Lung (tissue), 12 donors: ENCODE data around the gene ABL2. TPM values are rescaled to one million over a fixed set of nuclear protein-coding genes. Genes with fewer than 3 reads are reported as not detected.

Source experiments
- ATAC-seq: fragments of 200-7000 bp; cut with Tn5 transposase; one replicate; pipeline ENCODE4 v1.9.1; 2020; ENCODE audit warnings: moderate number of reproducible peaks; ENCODE audit not compliant: insufficient read depth, low FRiP score
- DNase-seq, 3 donors: peaks; one replicate each; pipeline ENCODE4 v3.0.0-alpha.2; 2013 to 2017
- H3K27ac ChIP-seq, 2 donors: one replicate each; pipeline ENCODE4 v1.5.1; 2013; ENCODE audit warnings: mild to moderate bottlenecking in 2 of 2, moderate library complexity in 2 of 2, control low read depth in 1 of 2, inconsistent platforms in 1 of 2, low read depth in 1 of 2, low read length in 1 of 2
- H3K27me3 ChIP-seq, 3 donors: one replicate each; pipeline ENCODE4 v1.5.1; 2013; ENCODE audit warnings: low read length in 2 of 3; ENCODE audit not compliant: control insufficient read depth in 3 of 3, insufficient read depth in 3 of 3
- H3K36me3 ChIP-seq, 4 donors: one replicate each; pipeline ENCODE4 v1.5.1; 2013; ENCODE audit warnings: low read length in 4 of 4, mild to moderate bottlenecking in 1 of 4, moderate library complexity in 1 of 4; ENCODE audit not compliant: control insufficient read depth in 4 of 4, insufficient read depth in 4 of 4
- H3K4me1 ChIP-seq, 5 donors: one replicate each; pipeline ENCODE4 v1.5.1; 2013; ENCODE audit warnings: low read length in 5 of 5, mild to moderate bottlenecking in 2 of 5, moderate library complexity in 1 of 5; ENCODE audit not compliant: control insufficient read depth in 5 of 5, insufficient read depth in 5 of 5
- H3K4me3 ChIP-seq: one replicate; pipeline ENCODE4 v1.5.1; 2013; ENCODE audit warnings: mild to moderate bottlenecking, control low read depth, moderate library complexity
- H3K9ac ChIP-seq, 2 donors: one replicate each; pipeline ENCODE4 v1.5.1; 2013; ENCODE audit warnings: low read length in 2 of 2, control low read depth in 1 of 2; ENCODE audit not compliant: insufficient read depth in 1 of 2
- H3K9me3 ChIP-seq, 4 donors: one replicate each; pipeline ENCODE4 v1.5.1; 2013; ENCODE audit warnings: low read length in 3 of 4, mild to moderate bottlenecking in 1 of 4, moderate library complexity in 1 of 4; ENCODE audit not compliant: control insufficient read depth in 4 of 4, insufficient read depth in 3 of 4
- WGBS, 2 donors: extraction: QIAGEN DNeasy Blood & Tissue Kit; methylation state at CpG; one replicate each; pipeline ENCODE4 v1.1.7; 2013; 5-methylcytosine and 5-hydroxymethylcytosine counted together
- polyA plus RNA-seq, 2 donors: library from polyadenylated mRNA; stranded (reverse); fragments of 200-250 nt; gene quantifications; one replicate each; pipeline ENCODE4 v1.2.1, GENCODE V29; 2013
- total RNA-seq, 2 donors: library from RNA; depleted of rRNA in 1 of 2; stranded (reverse); fragments of >200 nt in 1 of 2; gene quantifications; one replicate each; pipeline ENCODE4 v1.2.1, GENCODE V29; 2014 to 2021
- TF ChIP-seq, protein P1 (sequence below): IDR thresholded peaks from 2 replicates; pipeline ENCODE4 v1.5.1; 2012; ENCODE audit warnings: mild to moderate bottlenecking; ENCODE audit errors: control extremely low read depth, extremely low read depth
- donor health status: control.
- donor health status: control.
- donor health status: Bipolar disorder and iron deficiency.
- donor health status: healthy.
- donor health status: DM: yes; HTN: yes; CAD: no.

ABL2 gene
- total and polyA plus RNA-seq, 4 donors = 3.3 to 27.8 (median 16.4) TPM

DNA sequence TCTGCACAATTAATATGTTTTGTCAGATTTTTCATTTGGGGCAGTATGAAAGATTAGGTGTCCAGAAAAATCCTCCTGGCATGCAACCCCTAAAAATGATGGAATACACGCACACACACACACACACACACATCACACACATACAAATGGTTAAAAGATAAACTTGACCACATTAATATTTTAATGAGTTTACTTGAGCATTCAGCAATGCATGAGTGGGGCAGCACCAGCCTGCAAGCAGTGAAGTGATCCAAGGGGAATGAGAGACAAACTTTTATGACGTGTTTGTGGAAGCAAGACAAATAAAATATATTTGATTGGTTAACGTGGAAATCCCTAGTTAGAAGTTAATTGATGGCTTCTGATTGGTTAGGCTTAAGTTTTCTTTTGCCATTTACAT lies 35.0 kb upstream of the ABL2 start:
- no peaks in the 10 kb centered on the region for H3K9me3 ChIP-seq
- peaks cover 0 to 7% (median 0%) of the 10 kb centered on the region in 5 donors for H3K4me1 ChIP-seq
- H3K9ac ChIP-seq = no peak overlapping the region
- no peak for DNase-seq
- TF ChIP-seq, protein P1, sequence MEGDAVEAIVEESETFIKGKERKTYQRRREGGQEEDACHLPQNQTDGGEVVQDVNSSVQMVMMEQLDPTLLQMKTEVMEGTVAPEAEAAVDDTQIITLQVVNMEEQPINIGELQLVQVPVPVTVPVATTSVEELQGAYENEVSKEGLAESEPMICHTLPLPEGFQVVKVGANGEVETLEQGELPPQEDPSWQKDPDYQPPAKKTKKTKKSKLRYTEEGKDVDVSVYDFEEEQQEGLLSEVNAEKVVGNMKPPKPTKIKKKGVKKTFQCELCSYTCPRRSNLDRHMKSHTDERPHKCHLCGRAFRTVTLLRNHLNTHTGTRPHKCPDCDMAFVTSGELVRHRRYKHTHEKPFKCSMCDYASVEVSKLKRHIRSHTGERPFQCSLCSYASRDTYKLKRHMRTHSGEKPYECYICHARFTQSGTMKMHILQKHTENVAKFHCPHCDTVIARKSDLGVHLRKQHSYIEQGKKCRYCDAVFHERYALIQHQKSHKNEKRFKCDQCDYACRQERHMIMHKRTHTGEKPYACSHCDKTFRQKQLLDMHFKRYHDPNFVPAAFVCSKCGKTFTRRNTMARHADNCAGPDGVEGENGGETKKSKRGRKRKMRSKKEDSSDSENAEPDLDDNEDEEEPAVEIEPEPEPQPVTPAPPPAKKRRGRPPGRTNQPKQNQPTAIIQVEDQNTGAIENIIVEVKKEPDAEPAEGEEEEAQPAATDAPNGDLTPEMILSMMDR = no peak
- WGBS, 2 donors = 51 to 79% methylated on average over 3 of the region's 3 CpGs
- no peaks in the 10 kb centered on the region for H3K27me3 ChIP-seq
- H3K36me3 ChIP-seq = no peaks in the 10 kb centered on the region
- no peak overlapping the region for H3K27ac ChIP-seq
- no peak overlapping the region for H3K4me3 ChIP-seq
- no peak for ATAC-seq

DNA sequence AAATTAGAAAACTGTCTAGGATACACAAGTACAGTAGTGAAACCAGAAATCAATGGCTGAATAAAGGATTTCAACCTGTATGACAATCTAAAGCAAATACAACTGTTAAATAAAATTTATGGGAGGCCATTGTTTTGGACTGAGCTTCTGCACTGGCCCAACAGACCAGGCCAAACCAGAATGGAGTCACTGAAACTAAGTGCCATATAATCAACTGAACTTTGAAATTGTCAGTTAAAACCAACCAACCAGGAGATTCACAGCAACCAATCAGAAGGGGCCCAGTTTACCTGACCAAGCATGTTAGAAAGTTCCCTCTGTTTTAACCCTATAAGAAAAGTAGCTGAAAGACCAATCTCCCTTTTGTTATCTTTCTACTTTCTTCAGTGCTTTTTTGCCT lies 33.6 kb upstream of the ABL2 start:
- no peak for DNase-seq
- Histone ChIP-seq H3K4me1 (peaks cover 0 to 7% (median 0%) of the 10 kb centered on the region in 5 donors), H3K4me3 (no peak overlapping the region), H3K27me3 (no peaks in the 10 kb centered on the region), H3K9me3 (no peaks in the 10 kb centered on the region), H3K27ac (no peak overlapping the region), H3K36me3 (no peaks in the 10 kb centered on the region), H3K9ac (no peak overlapping the region)
- ATAC-seq = no peak
- TF ChIP-seq, protein P1 = no peak

DNA sequence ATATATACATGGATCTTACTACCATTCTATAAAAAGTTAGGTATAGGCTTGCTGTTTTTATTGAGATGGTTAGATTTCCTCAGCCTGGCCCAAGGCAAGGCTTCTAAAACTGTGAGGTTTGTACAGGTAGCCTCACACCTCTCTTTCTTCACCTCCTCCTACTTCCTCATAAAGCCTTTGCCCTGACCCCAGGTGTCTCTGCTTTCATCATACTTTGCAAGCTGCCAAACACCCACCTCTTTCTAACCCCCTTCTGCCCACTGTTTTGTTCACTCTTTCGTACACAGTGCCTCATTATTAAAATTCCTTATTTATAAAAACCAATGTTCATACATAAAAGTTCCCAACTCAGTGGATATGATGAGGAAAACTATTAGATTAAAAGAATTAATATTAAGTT lies 32.7 kb upstream of the ABL2 start:
- peaks cover 0 to 7% (median 0%) of the 10 kb centered on the region in 5 donors for H3K4me1 ChIP-seq
- 92 to 94% methylated on average over 1 of the region's 1 CpG for WGBS, 2 donors
- no peak for DNase-seq

More for the DNA sequence above, 32.7 kb upstream of the ABL2 start:
- no peaks in the 10 kb centered on the region for H3K27me3 ChIP-seq
- H3K9me3 ChIP-seq = no peaks in the 10 kb centered on the region
- no peak for ATAC-seq
- TF ChIP-seq, protein P1 = no peak
- no peak overlapping the region for H3K27ac ChIP-seq
- no peak overlapping the region for H3K4me3 ChIP-seq
- H3K36me3 ChIP-seq = no peaks in the 10 kb centered on the region
- H3K9ac ChIP-seq = no peak overlapping the region
